HG02623 (cell line): ENCODE data around the gene TMEM74B.

Source experiments
- ATAC-seq: cut with Tn5 transposase; IDR thresholded peaks from one replicate; pipeline ENCODE4 v1.9.1; 2021; ENCODE audit warnings: moderate library complexity; ENCODE audit not compliant: unreplicated experiment

TMEM74B gene

GRCh38 chr20:1183153-1183552 lies 1.6 kb downstream of the TMEM74B start:
- no peak for ATAC-seq

DNA sequence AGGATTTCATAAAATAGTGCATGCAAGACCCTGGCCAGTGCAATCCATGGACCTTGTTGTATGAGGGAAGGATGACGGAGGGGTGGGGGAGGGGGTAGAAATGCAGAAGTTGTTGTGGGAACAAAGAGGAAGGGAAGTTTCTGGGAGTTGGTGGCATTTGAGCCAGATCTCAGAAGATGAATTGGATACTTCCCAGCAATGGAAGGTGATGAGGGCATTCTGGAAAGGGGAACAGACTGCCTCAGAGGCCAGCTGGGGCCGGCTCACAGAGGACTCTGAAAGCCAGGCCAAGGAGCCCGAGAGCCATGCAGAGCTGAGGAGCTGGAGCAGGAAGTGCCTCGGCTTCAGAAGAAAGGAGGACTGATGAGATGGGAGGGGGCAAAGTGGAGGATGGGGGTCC lies 2.7 kb downstream of the TMEM74B start:
- ATAC-seq, result no peak

DNA sequence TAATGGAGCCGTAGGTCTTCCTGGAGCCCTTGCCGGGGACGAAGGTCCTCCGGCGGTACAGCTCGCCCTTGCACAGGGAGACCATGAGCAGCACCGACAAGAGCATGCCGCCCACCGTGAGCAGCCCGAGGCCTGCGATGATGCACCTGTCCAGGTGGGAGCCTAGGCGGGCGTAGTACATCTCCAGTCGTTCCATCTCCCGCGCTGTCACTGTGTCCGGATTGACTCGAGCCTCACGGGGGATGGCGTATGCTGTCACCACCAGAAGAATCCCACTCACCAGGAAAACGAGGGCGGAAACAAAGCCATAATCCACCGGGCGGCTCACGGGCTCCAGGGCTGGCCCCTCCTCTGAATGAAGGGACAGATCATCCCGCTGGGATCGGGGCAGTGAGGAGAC lies 3.8 kb downstream of the TMEM74B start:
- no peak for ATAC-seq

DNA sequence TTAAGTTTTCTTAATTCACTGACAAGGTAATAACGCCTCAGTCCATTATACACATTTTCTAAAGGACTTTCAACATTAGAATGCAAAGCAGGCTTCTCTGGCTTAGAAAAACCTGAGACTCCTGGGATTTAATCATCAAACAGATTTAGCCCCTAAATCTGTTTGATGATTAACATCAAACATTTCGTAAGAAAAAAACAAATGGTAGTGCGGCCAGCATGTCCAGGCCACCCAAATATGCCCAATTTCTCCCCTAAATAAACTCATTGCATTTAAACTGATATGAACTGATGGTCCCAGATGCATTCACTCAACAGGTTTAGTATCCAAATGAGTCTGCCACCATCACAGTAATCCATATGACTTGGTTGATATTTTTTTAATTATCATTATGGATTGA lies 6.2 kb downstream of the TMEM74B start:
- no peak for ATAC-seq

DNA sequence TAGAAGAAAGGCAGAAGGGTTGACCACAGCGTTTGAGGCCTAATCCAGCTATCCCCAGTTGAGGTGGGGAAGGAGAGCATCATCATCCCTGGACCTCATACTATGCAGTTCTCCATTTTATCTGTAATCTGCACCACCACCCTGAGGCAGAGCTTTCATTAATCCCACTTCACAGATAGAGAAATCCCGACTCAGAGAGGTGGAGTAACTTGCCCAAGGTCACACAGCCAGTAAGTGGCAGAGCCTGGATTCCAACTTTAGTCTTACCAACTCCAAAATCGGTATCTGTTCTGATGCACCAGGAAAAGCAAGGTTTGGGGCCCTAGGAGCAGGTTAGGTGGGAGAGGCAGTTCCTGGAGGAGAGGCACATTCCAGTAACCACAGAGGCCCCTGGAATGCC lies 6.7 kb downstream of the TMEM74B start:
- ATAC-seq, result no peak

GRCh38 chr20:1177680-1178079 lies 7.1 kb downstream of the TMEM74B start:
- ATAC-seq, result no peak

DNA sequence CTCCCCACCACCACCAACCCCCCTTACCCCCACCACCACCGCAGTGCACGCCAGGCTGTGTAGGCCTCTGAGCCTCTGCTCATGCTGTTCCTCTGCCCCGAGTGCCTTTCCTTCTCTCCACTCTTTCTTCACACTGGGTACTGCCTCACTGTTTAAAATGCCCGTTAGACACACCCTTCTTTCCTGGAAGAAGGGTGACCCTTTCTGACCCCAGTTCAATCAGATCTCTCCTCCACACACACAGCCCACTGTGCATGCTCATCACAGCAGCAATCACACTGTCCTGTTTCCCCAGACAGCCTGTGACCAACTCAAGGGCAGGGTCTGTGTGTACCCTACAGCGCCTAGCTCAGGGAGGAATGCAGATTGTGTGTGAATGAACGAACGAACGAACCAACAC lies 10.0 kb downstream of the TMEM74B start:
- no peak for ATAC-seq

- ATAC-seq, result no peak
These were observed 11.1 kb downstream of the TMEM74B start for GRCh38 chr20:1173698-1174097.

GRCh38 chr20:1171461-1172093 lies 13.2 kb downstream of the TMEM74B start:
- ATAC-seq, result no peak

- ATAC-seq, result no peak
These were observed 15.6 kb downstream of the TMEM74B start for GRCh38 chr20:1169224-1169623.

DNA sequence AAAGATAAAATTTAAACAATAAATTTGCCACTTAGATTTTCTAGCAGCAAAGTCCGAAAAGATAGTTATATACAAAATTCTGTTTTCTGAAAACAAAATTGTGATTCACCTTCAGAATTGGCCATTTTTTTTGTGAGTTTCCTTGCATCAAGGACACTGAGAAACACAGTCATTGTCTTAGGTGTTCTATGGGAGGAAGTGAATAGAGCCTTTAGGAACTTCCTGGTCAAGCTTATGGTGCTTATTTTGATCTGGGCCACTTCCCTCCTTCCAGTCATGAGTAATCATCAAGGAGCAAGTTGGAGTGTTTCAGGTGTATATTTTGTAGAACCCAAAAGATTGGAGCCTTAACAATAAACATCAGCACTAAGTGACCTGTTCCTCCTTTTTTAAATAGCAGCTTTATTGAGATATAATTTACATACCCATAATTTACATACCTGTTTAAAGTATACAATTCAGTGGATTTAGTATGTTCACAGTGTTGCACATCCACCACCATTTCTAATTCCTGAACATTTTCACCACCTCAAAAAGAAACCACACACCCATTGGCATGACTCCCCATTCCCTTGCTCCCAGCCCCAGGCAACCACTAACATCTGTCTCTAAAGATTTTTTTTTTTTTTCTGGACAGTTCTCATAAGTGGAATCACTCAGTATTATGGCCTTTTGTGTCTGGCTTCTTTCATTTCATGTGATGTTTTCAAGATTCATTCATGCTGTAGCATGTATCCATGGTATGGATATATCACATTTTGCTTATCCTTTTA lies 17.6 kb downstream of the TMEM74B start:
- ATAC-seq, result no peak

- no peak for ATAC-seq
These were observed 18.8 kb downstream of the TMEM74B start for GRCh38 chr20:1165941-1166340.

DNA sequence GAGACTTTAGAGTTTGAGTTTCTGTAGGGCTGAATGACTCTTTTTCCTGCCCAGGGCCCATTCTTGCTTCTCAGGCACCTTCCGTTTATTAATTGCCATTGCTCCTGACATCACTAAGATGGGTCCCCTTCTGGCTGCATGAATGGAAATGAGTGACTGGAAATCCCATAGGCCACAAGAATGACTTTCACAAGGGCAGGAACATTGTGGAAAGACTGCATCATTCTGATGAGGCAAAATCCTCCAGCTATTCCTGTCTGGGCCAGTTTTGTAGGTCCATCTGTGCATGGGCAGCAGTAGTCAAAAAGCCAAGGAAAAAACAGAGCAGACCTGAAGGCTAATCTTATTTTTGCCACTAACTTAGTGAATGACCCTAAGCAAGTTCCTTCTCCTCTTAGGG lies 19.3 kb downstream of the TMEM74B start:
- no peak for ATAC-seq

GRCh38 chr20:1164871-1165270 lies 19.9 kb downstream of the TMEM74B start:
- no peak for ATAC-seq

DNA sequence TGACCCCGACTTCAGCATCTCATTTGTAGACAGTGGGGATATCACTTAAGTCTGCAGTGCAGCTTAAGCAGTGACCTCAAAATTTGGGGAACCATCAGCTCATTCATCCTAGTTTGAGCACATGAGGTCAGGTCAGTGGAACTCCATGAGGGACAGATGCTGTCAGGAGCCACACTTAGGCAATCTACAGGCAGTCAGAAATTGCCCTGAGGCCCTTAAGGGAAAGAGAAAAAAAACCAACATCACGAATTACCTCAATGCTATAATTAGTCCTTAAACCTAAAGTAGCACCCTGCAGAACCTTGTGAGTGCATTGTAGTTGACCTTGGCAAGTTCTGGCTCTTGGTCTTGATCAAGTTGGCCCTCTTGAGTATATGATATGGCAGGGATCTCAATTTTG lies 21.1 kb downstream of the TMEM74B start:
- no peak for ATAC-seq

DNA sequence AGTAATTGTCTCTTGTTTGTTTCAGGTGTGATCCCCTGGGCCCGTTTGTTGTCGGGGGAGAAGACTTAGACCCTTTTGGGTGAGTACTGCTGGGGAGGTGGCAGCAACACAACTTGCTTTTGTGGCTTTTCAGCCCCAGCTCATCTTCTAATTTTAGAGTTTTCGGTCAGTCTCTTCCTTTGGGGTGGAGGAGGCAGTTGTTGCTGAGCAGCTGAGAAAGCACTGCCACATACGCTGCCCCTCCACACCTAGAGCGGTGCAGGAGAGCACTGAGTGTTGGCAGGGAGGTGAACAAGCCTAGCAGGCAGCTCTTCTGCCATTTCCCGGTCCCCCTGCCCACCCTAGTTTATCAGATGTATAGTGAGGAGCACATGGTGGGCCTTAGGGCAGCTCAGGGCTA lies 21.7 kb downstream of the TMEM74B start:
- ATAC-seq, result no peak

DNA sequence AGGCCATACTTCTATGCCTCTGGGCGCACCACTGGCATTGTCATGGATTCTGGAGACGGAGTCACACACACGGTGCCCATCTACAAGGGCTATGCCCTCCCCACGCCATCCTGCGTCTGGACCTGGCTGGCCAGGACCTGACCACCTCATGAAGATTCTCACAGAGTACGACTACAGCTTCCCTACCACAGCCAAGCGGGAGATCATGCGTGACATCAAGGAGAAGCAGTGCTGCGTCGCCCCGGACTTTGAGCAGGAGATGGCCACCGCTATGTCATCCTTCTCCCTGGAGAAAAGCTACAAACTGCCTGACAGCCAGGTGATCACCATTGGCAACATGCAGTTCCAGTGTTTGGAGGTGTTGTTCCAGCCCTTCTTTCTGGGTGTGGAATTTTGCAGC lies 23.8 kb downstream of the TMEM74B start:
- ATAC-seq, result no peak

DNA sequence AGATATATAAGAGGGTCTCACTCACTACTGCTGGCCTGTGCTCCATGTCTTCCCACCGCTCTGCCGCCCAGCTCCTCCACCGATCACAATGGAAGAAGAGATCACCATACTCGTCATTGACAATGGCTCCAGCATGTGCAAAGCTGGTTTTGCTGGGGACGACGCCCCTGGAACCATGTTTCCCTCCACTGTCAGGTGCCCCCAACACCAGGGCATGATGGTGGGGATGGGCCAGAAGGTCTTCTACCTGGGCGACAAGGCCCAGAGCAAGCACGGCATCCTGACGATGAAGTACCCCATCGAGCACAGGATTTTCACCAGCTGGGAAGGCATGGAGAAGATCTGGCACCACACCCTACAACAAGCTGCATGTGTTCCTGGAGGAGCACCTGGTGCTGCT lies 24.3 kb downstream of the TMEM74B start:
- ATAC-seq, result no peak

DNA sequence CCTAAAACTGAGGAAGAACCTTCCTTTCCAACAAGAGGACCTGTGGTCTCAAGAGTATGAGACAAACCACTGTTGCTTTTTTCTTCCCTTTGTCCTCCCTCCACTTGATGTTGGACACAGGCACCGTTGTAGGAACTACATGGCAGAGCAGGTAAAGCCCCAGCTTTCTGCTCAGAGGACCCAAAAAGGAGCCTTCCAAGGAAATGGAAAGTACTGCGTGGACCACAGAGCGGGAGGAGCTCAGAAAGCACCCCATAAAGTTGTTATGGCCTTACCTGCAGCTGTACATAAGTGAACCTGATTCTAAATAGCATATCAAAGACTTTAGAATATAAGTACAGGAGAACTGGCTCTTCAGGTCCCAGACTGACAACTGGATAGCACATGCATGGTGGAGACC lies 29.4 kb downstream of the TMEM74B start:
- ATAC-seq, result no peak

DNA sequence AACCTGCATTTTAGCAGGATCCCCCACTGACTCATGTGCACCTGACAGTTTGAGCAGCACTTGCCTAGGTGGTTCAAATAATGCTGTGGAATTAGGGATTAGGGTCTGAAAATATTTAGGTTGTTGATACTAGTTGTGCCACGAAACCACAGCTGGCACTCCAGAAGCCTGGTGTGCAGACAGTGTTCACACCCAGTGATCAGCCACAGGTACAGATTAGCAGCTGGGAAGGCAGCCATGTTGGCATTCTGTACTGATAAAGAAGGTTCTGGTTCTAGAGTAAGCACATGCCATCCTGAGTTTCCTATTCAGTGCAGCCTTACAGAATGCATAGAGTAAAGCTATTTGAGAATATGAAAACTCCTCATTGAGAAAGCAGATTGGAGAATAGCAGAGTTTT lies 30.1 kb downstream of the TMEM74B start:
- no peak for ATAC-seq

- ATAC-seq, result no peak
These were observed 30.6 kb downstream of the TMEM74B start for GRCh38 chr20:1154226-1154625.

GRCh38 chr20:1150968-1151367 lies 33.8 kb downstream of the TMEM74B start:
- no peak for ATAC-seq

DNA sequence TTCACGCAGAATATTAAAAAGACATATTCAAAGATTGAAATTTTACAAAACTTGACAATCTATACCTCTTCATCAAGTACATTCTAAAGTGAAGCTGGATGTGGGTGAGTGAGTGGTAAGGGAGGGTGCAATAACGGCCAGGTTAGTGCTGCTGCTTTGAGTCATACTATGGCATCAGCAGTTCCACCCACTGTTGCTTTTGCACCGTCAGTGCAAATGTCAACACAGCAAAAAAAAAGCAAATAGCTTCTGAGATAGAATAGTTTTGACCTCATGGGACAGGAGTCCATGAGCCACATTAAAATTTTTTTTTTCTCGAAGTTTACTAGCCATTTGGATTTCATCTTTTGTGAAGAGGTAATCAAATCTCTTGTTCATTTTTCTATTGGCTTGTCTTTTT lies 34.6 kb downstream of the TMEM74B start:
- ATAC-seq, result no peak
